Vagina (tissue), 2 donors: ENCODE data around the gene MBTPS1. TPM values are rescaled to one million over a fixed set of nuclear protein-coding genes. Genes with fewer than 3 reads are reported as not detected.

Source experiments
- DNase-seq, 2 donors: peaks; one replicate each; pipeline ENCODE4 v3.0.0-alpha.2; 2017; ENCODE audit errors: extremely low spot score in 2 of 2
- H3K27ac ChIP-seq: fragments of 200-600 bp; sonication (generic); one replicate; pipeline ENCODE4 v1.5.1; 2019
- H3K27me3 ChIP-seq: fragments of 200-600 bp; sonication (generic); one replicate; pipeline ENCODE4 v1.5.1; 2019
- H3K36me3 ChIP-seq, 2 donors: fragments of 200-600 bp; sonication (generic); one replicate each; pipeline ENCODE4 v1.5.1; 2017 to 2019
- H3K4me1 ChIP-seq: fragments of 200-600 bp; sonication (generic); one replicate; pipeline ENCODE4 v1.5.1; 2019
- H3K4me3 ChIP-seq, 2 donors: fragments of 200-600 bp; sonication (generic); 1 replicate in 1 of 2; 2 replicates in 1 of 2; pipeline ENCODE4 v1.5.1; 2016 to 2019
- H3K9me3 ChIP-seq: fragments of 200-600 bp; sonication (generic); one replicate; pipeline ENCODE4 v1.5.1; 2019
- POLR2A ChIP-seq, 2 donors: fragments of 450-650 bp; IDR thresholded peaks; one replicate each; pipeline ENCODE4 v1.6.1; 2017; ENCODE audit warnings: antibody characterized with exemption in 2 of 2, mild to moderate bottlenecking in 2 of 2, moderate library complexity in 2 of 2
- POLR2AphosphoS5 ChIP-seq, 2 donors: sonication (generic); formaldehyde crosslinking; IDR thresholded peaks; one replicate each; pipeline ENCODE4 v1.9.0; 2017; ENCODE audit warnings: antibody characterized with exemption in 2 of 2, mild to moderate bottlenecking in 2 of 2, low read depth in 1 of 2; ENCODE audit not compliant: insufficient read depth in 1 of 2
- intact Hi-C: fragments of 100-400 bp; cut with DNase I; formaldehyde crosslinking; loops from one replicate; pipeline ENCODE4 v1.15.1; 2023
- total RNA-seq: library from RNA; depleted of rRNA; stranded (reverse); fragments of >200 nt; gene quantifications from one replicate; pipeline ENCODE4 v1.2.3, GENCODE V29; 2016
- TF ChIP-seq, protein P1 (sequence below), 3 experiments: fragments of 450-650 bp in 2 of 3; fragments of 200-600 bp in 1 of 3; sonication (generic) in 1 of 3; IDR thresholded peaks; one replicate each; pipeline ENCODE4 v1.5.1; 2017 to 2019; ENCODE audit warnings: antibody characterized with exemption in 3 of 3, mild to moderate bottlenecking in 2 of 3, moderate library complexity in 2 of 3

Gene MBTPS1
- total RNA-seq, 1 donor from 2014 or later = 71.0 TPM

DNA sequence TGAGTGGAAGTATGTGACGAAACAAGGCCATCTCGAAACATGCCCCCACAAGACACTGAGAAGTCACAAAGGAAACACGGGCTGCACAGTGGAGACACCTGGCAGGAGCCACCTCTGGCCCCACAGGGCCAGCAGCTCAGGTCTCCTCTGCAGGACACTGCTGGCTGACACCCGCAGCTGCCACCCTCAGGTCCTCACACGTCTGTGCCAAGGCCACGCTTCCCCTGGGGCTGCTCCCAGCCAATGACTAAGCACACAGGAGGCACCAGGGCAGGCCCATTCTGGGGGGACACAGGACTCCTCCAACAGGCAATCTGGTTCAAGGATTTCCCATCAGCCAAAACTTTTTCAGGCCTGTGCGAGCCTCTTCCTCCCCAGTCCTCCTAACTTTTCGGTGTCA is 36.4 kb downstream of the MBTPS1 start:
- intact Hi-C loops = loop anchor here (10.0 kb wide), 1 partner anchor 104 kb away; the partner anchor contains the start of gene TAF1C
- Histone ChIP-seq H3K9me3 (no peaks in the 10 kb centered on the region), H3K36me3 (peaks cover 0 to 66% of the 10 kb centered on the region in 2 donors), H3K27me3 (no peaks in the 10 kb centered on the region), H3K27ac (no peak overlapping the region), H3K4me3 (no peak overlapping the region), H3K4me1 (peaks cover 5% of the 10 kb centered on the region)
- DNase-seq = no peak
- TF ChIP-seq, protein P1, sequence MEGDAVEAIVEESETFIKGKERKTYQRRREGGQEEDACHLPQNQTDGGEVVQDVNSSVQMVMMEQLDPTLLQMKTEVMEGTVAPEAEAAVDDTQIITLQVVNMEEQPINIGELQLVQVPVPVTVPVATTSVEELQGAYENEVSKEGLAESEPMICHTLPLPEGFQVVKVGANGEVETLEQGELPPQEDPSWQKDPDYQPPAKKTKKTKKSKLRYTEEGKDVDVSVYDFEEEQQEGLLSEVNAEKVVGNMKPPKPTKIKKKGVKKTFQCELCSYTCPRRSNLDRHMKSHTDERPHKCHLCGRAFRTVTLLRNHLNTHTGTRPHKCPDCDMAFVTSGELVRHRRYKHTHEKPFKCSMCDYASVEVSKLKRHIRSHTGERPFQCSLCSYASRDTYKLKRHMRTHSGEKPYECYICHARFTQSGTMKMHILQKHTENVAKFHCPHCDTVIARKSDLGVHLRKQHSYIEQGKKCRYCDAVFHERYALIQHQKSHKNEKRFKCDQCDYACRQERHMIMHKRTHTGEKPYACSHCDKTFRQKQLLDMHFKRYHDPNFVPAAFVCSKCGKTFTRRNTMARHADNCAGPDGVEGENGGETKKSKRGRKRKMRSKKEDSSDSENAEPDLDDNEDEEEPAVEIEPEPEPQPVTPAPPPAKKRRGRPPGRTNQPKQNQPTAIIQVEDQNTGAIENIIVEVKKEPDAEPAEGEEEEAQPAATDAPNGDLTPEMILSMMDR (IDR thresholded peaks at IDR 0.05) = no peak
- TF ChIP-seq POLR2A (IDR thresholded peaks at IDR 0.05) (no peak), POLR2AphosphoS5 (IDR thresholded peaks at IDR 0.05; ENCODE audit: insufficient read depth in 1 of 2, low read depth in 1 of 2) (no peak)

- no peak overlapping the region for H3K4me3 ChIP-seq
- H3K36me3 ChIP-seq = peaks cover 0 to 73% of the 10 kb centered on the region in 2 donors
- intact Hi-C loops = loop anchor here (10.0 kb wide), 1 partner anchor 105 kb away; the partner anchor contains the start of gene TAF1C
- H3K27ac ChIP-seq = no peak overlapping the region
- TF ChIP-seq POLR2AphosphoS5 (IDR thresholded peaks at IDR 0.05; ENCODE audit: insufficient read depth in 1 of 2, low read depth in 1 of 2) (no peak), POLR2A (IDR thresholded peaks at IDR 0.05) (no peak)
- TF ChIP-seq, protein P1 (IDR thresholded peaks at IDR 0.05) = no peak
- no peaks in the 10 kb centered on the region for H3K27me3 ChIP-seq
- no peaks in the 10 kb centered on the region for H3K9me3 ChIP-seq
- no peak for DNase-seq
- H3K4me1 ChIP-seq = peaks cover 5% of the 10 kb centered on the region
Observed at GRCh38 chr16:84079664-84080063, 37.1 kb downstream of the MBTPS1 start.

GRCh38 chr16:84075376-84075775 is 41.4 kb downstream of the MBTPS1 start:
- Histone ChIP-seq H3K27ac (no peak overlapping the region), H3K4me1 (peaks cover 2% of the 10 kb centered on the region), H3K36me3 (peaks cover 0 to 62% of the 10 kb centered on the region in 2 donors), H3K9me3 (no peaks in the 10 kb centered on the region), H3K4me3 (no peak overlapping the region), H3K27me3 (no peaks in the 10 kb centered on the region)
- intact Hi-C loops = no loop called here
- TF ChIP-seq, protein P1 (IDR thresholded peaks at IDR 0.05) = no peak
- TF ChIP-seq POLR2AphosphoS5 (IDR thresholded peaks at IDR 0.05; ENCODE audit: insufficient read depth in 1 of 2, low read depth in 1 of 2) = no peak
- no peak for TF ChIP-seq POLR2A (IDR thresholded peaks at IDR 0.05)
- no peak for DNase-seq

DNA sequence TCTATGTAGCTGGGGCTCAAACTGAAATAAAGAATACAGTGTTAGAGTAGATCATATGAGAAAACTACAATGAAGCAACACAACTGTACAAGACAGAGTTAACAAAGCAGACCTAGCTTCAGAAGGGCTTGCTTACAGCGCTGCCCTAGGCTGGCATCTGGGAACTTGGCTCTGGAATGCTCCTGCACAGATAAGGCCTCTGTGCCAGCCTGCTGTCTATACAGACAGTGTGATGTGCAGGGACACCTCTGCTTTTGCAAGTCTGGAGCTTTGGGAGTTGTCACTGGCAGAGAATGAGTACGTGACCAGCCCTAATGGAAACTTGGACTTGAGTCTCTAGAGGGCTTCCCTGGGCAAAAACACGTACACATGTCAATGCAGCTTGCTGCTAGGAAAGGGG is 42.0 kb downstream of the MBTPS1 start:
- Histone ChIP-seq H3K4me3 (no peak overlapping the region), H3K4me1 (no peaks in the 10 kb centered on the region), H3K27me3 (no peaks in the 10 kb centered on the region), H3K27ac (no peak overlapping the region), H3K9me3 (no peaks in the 10 kb centered on the region), H3K36me3 (peaks cover 0 to 62% of the 10 kb centered on the region in 2 donors)
- TF ChIP-seq POLR2AphosphoS5 (IDR thresholded peaks at IDR 0.05; ENCODE audit: insufficient read depth in 1 of 2, low read depth in 1 of 2) = no peak
- TF ChIP-seq POLR2A (IDR thresholded peaks at IDR 0.05) = no peak
- TF ChIP-seq, protein P1 (IDR thresholded peaks at IDR 0.05) = no peak
- intact Hi-C loops = no loop called here
- DNase-seq = no peak

DNA sequence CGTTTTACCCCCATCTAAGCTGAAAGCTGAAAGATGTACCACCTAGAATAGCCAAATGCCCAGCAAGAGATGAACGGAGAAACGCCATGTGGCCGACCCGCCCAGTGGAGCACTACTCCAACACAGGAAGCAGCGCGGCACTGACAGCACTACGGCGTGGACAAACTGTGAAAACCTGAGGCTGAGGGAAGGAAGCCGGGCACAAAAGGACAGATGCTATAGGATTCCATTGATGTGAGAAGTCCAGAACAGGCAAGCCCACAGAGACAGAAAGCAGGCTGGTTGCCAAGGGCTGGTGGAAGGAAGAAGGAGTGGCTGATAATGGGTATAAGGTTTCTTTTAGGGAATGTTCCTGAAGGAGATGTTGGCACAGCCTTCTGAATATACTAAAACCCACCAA is 44.7 kb downstream of the MBTPS1 start:
- Histone ChIP-seq H3K27me3 (no peaks in the 10 kb centered on the region), H3K27ac (no peak overlapping the region), H3K4me1 (no peaks in the 10 kb centered on the region), H3K4me3 (no peak overlapping the region), H3K36me3 (peaks cover 0 to 68% of the 10 kb centered on the region in 2 donors), H3K9me3 (no peaks in the 10 kb centered on the region)
- intact Hi-C loops = no loop called here
- TF ChIP-seq POLR2A (IDR thresholded peaks at IDR 0.05) = no peak
- TF ChIP-seq POLR2AphosphoS5 (IDR thresholded peaks at IDR 0.05; ENCODE audit: insufficient read depth in 1 of 2, low read depth in 1 of 2) = no peak
- TF ChIP-seq, protein P1 (IDR thresholded peaks at IDR 0.05) = no peak
- no peak for DNase-seq
